Mucosa of rectum (tissue), 2 donors: Measurements from ENCODE around the gene LNX2.
A peak's percentile ranks its signal among the peaks of the same experiment; 100 is the strongest.

Experiments
- H3K27ac ChIP-seq, 2 donors: one replicate each; pipeline ENCODE4 v1.7.0; 2013; ENCODE audit warnings: inconsistent platforms in 2 of 2, low read depth in 2 of 2, low read length in 2 of 2
- H3K27me3 ChIP-seq, 2 donors: one replicate each; pipeline ENCODE4 v1.7.0; 2013; ENCODE audit warnings: low read length in 2 of 2; ENCODE audit not compliant: control insufficient read depth in 2 of 2, insufficient read depth in 2 of 2
- H3K36me3 ChIP-seq, 2 donors: one replicate each; pipeline ENCODE4 v1.7.0; 2013; ENCODE audit warnings: low read length in 2 of 2; ENCODE audit not compliant: control insufficient read depth in 2 of 2, insufficient read depth in 2 of 2
- H3K4me1 ChIP-seq, 2 donors: one replicate each; pipeline ENCODE4 v1.7.0; 2013; ENCODE audit warnings: low read length in 2 of 2, mild to moderate bottlenecking in 1 of 2; ENCODE audit not compliant: control insufficient read depth in 2 of 2, insufficient read depth in 2 of 2
- H3K4me3 ChIP-seq, 2 donors: one replicate each; pipeline ENCODE4 v1.7.0; 2013; ENCODE audit warnings: low read length in 2 of 2
- H3K9ac ChIP-seq, 2 donors: one replicate each; pipeline ENCODE4 v1.7.0; 2013; ENCODE audit warnings: low read length in 2 of 2, low read depth in 1 of 2, mild to moderate bottlenecking in 1 of 2
- H3K9me3 ChIP-seq, 2 donors: one replicate each; pipeline ENCODE4 v1.7.0; 2013; ENCODE audit warnings: low read length in 2 of 2; ENCODE audit not compliant: control insufficient read depth in 2 of 2
- donor health status: healthy.
- donor health status: Normal muscosa, but diverticular disease.

LNX2 gene

GRCh38 chr13:27619093-27619727 is 1.1 kb downstream of the LNX2 start:
- H3K27me3 ChIP-seq = no peaks in the 10 kb centered on the region
- peaks cover 26 to 27% of the 10 kb centered on the region in 2 donors for H3K4me1 ChIP-seq
- peaks cover 3 to 9% of the 10 kb centered on the region in 2 donors for H3K36me3 ChIP-seq
- no peaks in the 10 kb centered on the region for H3K9me3 ChIP-seq
- peak overlapping the region; percentile 88 to 95 for H3K9ac ChIP-seq
- H3K27ac ChIP-seq = peak overlapping the region; percentile 97 to 99
- H3K4me3 ChIP-seq = peak overlapping the region; percentile 75 to 96

DNA sequence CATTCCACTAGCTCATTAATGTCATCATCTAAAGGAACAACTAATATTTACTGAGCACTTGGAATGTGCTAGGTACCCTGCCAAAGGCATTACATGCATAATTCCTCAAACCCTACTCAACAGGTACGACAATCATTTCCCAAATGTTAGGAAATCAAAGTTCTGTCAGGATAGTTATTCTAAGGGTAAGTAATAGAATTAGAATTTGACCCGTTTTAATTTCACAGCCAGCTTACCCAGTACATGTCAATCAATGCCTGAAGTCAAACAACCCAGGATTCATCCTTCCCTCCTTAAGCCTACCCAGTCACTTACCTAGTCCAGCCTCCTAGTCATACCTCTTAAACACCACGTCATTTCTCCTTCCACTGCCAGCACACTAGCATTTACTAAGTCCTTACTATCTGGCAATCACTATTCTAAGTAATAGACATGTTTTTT is 2.4 kb downstream of the LNX2 start:
- H3K27me3 ChIP-seq = no peaks in the 10 kb centered on the region
- no peak overlapping the region for H3K4me3 ChIP-seq
- H3K27ac ChIP-seq = no peak overlapping the region
- H3K9me3 ChIP-seq = no peaks in the 10 kb centered on the region
- peaks cover 14 to 18% of the 10 kb centered on the region in 2 donors for H3K4me1 ChIP-seq
- H3K9ac ChIP-seq = no peak overlapping the region
- peaks cover 0 to under 1% of the 10 kb centered on the region in 2 donors for H3K36me3 ChIP-seq

GRCh38 chr13:27613628-27614027 is 6.7 kb downstream of the LNX2 start:
- H3K4me3 ChIP-seq = no peak overlapping the region
- H3K9me3 ChIP-seq = no peaks in the 10 kb centered on the region
- H3K9ac ChIP-seq = no peak overlapping the region
- H3K27me3 ChIP-seq = no peaks in the 10 kb centered on the region
- peaks cover 1 to 4% of the 10 kb centered on the region in 2 donors for H3K4me1 ChIP-seq
- H3K27ac ChIP-seq = no peak overlapping the region
- H3K36me3 ChIP-seq = no peaks in the 10 kb centered on the region

- no peak overlapping the region for H3K9ac ChIP-seq
- no peaks in the 10 kb centered on the region for H3K27me3 ChIP-seq
- H3K27ac ChIP-seq = no peak overlapping the region
- no peaks in the 10 kb centered on the region for H3K4me1 ChIP-seq
- no peaks in the 10 kb centered on the region for H3K9me3 ChIP-seq
- no peak overlapping the region for H3K4me3 ChIP-seq
- H3K36me3 ChIP-seq = no peaks in the 10 kb centered on the region
Observed at GRCh38 chr13:27607125-27607524, 13.2 kb downstream of the LNX2 start.

DNA sequence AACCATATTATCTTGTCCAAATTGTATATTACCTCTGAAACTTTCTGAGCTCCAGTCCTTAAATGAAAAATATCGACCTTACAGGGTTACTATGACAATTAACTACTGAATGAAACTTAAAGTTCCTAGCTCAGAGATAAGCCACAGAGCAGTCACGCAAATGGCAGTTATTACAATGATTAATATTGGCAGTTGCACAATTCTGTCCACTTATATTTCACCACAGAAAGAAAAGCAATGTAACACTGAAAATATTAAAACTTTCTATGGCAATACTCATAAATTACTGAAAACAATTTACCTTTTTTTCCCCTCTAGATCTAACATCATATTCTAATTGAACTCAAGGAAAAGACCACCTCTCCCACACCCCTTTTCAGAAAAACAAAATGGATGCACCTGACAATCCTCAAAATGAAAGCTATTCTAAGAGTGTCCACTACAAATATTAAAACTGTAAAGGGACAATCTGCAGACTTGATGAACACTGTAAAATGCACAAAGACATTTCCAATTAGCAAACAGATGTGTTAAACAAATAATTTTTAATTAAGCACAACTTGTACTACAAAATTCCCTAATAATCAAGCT is 14.6 kb downstream of the LNX2 start:
- H3K4me3 ChIP-seq = no peak overlapping the region
- no peak overlapping the region for H3K9ac ChIP-seq
- H3K9me3 ChIP-seq = no peaks in the 10 kb centered on the region
- H3K36me3 ChIP-seq = no peaks in the 10 kb centered on the region
- H3K4me1 ChIP-seq = no peaks in the 10 kb centered on the region
- H3K27me3 ChIP-seq = no peaks in the 10 kb centered on the region
- no peak overlapping the region for H3K27ac ChIP-seq

DNA sequence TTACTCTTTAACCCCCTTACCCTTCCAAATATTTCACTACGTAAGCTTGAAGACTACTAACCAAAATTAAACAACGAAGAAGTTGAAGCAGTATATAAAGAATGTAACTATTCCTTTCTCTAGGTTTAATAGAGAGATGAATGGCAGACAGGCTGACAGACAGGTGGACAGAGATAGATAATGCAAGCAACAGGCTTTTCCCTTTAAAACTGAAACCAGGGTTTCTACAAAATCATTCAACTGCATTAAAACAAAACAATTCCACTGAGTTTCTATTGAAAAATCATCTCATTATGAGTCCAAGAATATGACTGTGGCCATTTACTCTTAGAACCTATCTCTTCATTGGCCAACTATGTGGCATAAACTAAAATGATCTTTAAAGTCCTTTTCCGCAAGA is 15.2 kb downstream of the LNX2 start:
- H3K27me3 ChIP-seq = no peaks in the 10 kb centered on the region
- no peaks in the 10 kb centered on the region for H3K9me3 ChIP-seq
- no peak overlapping the region for H3K27ac ChIP-seq
- H3K4me3 ChIP-seq = no peak overlapping the region
- H3K36me3 ChIP-seq = no peaks in the 10 kb centered on the region
- no peaks in the 10 kb centered on the region for H3K4me1 ChIP-seq
- H3K9ac ChIP-seq = no peak overlapping the region

GRCh38 chr13:27601803-27602202 is 18.5 kb downstream of the LNX2 start:
- no peak overlapping the region for H3K27ac ChIP-seq
- no peak overlapping the region for H3K9ac ChIP-seq
- H3K9me3 ChIP-seq = no peaks in the 10 kb centered on the region
- H3K4me1 ChIP-seq = no peaks in the 10 kb centered on the region
- H3K27me3 ChIP-seq = no peaks in the 10 kb centered on the region
- H3K36me3 ChIP-seq = no peaks in the 10 kb centered on the region
- H3K4me3 ChIP-seq = no peak overlapping the region

DNA sequence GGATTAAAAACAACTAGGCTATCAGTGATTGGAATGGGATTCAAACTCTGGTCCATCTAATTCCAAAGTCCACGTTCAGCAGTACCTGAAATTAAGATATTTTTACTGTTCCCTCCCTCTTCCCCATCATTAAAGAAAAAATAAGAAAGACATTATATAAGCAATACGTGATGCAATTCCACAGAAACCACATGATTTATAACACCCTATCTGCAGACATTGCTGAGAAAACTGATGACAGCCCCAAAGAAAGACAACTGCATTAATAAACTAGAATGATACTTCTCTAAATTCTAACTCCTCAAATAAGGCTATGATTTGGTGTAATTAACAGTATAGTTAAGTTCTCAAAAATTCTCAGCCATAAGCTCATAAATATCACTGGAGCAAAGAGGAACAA is 19.1 kb downstream of the LNX2 start:
- H3K9me3 ChIP-seq = no peaks in the 10 kb centered on the region
- H3K9ac ChIP-seq = no peak overlapping the region

DNA sequence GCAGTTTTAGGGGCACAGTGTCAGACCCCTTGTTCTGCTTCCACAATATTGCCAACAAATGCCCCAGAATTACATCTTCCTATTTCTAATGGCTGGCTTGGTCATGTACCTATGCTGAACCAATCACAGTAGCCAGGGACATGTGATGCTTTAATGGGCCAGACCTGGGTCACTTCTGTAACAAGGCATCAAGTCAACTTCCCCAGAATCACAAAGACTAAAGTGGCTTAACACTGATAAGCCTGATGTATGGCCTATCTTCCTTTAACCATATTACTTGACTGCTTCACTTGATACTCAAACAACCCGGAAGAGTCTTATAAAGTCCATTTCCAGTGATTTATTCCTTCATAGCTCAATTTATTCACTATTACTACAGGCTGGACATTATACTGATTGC is 19.6 kb downstream of the LNX2 start:
- H3K36me3 ChIP-seq = no peaks in the 10 kb centered on the region
- no peaks in the 10 kb centered on the region for H3K27me3 ChIP-seq
- no peak overlapping the region for H3K27ac ChIP-seq
- H3K9ac ChIP-seq = no peak overlapping the region
- H3K4me3 ChIP-seq = no peak overlapping the region
- H3K9me3 ChIP-seq = no peaks in the 10 kb centered on the region
- no peaks in the 10 kb centered on the region for H3K4me1 ChIP-seq

More for the DNA sequence above, 19.1 kb downstream of the LNX2 start:
- H3K4me3 ChIP-seq = no peak overlapping the region
- H3K4me1 ChIP-seq = no peaks in the 10 kb centered on the region
- H3K36me3 ChIP-seq = no peaks in the 10 kb centered on the region
- no peaks in the 10 kb centered on the region for H3K27me3 ChIP-seq
- no peak overlapping the region for H3K27ac ChIP-seq

DNA sequence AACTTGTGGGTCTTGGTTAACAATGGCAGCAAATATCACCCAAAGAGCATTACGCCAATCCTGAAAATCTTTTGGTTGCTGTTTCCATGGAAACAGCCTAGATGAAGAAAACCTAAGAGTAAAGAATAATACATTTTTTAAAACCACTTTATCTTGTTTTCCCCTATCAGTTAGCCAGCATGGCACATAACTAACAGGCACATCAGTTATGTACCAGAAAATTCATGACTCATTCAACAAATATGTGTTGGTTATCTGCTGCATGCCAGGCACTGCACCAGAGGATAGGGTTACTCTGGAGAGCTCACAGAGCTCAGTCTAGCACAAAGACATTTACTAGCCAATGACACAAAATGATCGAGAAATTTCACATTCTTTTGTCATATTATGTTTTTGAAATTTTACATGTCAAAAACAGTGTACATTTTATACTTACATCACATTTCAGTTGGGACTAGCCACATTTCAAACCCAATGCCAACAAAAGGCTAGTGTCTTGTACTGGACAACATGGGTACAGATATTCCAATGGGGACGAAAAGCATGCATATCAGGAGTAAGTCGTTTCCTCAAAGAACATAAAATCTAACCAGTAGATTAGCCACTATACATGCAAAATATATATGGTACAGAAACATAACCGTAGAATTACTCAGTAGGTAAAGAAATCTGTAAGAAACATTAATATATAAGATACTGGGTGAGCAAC is 20.3 kb downstream of the LNX2 start:
- H3K27me3 ChIP-seq = no peaks in the 10 kb centered on the region
- H3K27ac ChIP-seq = no peak overlapping the region

More for the DNA sequence above, 20.3 kb downstream of the LNX2 start:
- Histone ChIP-seq H3K9me3 (no peaks in the 10 kb centered on the region), H3K4me3 (no peak overlapping the region), H3K9ac (no peak overlapping the region), H3K36me3 (no peaks in the 10 kb centered on the region), H3K4me1 (peaks cover under 1 to 3% of the 10 kb centered on the region in 2 donors)
